Hindlimb muscle (tissue), 1 donor: Measurements from ENCODE around the gene CACNA1C. TPM values are rescaled to one million over a fixed set of nuclear protein-coding genes. Genes with fewer than 3 reads are reported as not detected.

Experiments
- DNase-seq: peaks from one replicate; pipeline ENCODE4 v3.0.0-alpha.2; 2013
- polyA plus RNA-seq: library from polyadenylated mRNA; unstranded; fragments of 120-200 nt; gene quantifications from one replicate; pipeline ENCODE4 v1.2.1, GENCODE V29; 2013; ENCODE audit not compliant: insufficient read length

CACNA1C gene
- polyA plus RNA-seq, 1 donor = 3.4 TPM

DNA sequence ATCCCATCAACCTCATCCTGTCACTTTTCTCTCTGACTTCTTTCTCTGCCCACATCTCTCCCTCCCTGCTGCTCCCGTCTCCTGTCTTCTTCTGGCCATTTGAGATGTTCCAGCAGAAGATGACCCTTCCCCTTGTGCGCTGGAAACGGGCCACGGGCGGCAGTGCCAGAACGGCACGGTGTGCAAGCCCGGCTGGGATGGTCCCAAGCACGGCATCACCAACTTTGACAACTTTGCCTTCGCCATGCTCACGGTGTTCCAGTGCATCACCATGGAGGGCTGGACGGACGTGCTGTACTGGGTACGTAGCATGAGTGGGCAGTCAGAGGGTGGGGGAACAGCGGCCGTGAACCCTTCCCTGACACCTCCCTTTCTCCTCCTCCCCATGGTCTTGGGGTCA lies 440.3 kb downstream of the CACNA1C start:
- no peak for DNase-seq

DNA sequence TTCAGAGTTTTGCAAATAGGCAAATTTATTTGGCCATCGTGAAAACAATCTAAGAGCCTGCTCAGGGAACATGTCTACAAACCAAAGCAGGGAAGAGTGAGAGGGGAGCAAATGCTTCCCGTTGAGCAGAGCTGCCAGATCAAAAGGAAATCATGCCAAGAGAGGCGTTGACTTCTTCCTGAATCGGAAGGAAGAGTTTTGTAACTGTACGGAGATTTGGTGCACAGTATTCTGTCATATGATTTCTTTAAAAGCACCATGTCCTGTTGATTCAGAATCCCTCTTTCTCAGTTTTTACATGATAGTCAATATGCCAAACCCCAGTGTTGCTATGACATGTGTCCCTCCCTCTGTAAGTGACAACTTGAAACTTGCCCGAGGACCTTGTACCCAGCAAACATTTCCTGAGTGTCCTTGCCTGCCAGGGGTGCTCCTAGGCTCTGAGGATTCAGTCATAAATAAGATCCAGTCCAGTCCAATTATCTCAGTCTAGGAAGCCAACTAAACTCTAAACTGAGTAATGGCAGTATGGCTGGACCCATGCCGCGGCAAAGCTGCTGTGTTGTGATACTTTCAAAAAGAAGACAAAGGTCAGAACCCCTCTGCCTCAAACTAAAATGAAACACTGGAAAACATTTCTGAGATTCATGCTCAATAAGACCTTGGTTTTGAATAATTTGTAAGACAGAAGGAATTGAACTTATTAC lies 441.9 kb downstream of the CACNA1C start:
- DNase-seq = peak; percentile 56

DNA sequence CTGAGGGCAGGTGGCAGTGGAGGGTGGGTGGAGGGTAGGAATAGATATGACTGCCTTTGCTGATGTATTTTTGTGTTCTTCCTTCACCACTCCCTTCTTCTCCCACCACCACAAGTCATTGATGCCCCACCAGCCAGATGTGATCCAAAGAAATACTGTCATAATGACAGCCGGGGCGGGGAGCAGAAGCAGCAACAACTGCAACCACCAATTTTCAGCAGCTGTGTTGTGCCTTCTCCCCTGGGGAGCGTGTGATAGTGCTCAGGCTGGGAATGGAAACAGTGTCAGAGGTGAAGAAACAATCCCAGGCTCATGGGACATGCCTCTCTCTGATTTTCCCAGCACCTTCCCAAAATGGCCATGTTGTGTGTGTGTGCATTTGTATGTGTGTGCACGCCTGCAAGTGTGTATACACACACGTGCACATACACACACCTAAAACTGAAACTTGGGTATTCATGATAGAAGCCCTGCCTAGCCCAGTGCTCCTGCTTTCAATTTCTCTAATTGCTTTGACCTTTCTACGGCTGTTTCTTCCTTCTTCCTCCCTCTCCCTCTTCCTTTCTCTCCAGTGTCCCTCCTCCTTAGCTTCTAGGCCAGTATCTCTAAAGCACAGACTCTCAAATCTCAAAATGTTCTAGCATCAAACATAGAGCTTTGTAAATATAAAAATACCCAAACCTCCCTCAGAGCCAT lies 442.8 kb downstream of the CACNA1C start:
- no peak for DNase-seq

DNA sequence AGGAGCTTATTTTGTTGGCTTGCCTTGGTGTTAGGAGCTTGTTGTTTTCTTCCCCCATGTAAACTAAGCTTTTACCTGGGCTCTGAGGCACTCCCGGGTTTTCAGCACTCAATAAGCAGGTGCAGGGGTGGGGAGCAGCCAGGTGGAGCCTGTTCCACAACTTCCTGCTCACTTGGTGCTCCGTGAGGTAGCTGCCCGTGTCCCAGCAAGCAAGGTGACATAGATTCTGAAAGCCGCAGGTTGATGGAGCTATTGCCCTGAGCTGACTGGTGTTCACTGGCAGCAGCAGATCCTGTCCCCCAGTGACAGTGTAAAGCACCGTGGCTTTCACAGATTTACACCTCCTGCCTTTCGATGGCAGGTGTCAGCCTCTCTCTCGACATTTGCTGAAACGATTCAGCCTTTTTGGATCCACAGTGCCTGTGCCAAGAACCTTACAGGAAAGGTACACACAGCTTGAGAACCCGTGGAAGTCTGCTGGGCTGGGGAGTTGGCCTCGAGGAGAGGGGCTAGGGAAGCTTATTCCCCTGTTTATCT lies 446.2 kb downstream of the CACNA1C start:
- DNase-seq = no peak

DNA sequence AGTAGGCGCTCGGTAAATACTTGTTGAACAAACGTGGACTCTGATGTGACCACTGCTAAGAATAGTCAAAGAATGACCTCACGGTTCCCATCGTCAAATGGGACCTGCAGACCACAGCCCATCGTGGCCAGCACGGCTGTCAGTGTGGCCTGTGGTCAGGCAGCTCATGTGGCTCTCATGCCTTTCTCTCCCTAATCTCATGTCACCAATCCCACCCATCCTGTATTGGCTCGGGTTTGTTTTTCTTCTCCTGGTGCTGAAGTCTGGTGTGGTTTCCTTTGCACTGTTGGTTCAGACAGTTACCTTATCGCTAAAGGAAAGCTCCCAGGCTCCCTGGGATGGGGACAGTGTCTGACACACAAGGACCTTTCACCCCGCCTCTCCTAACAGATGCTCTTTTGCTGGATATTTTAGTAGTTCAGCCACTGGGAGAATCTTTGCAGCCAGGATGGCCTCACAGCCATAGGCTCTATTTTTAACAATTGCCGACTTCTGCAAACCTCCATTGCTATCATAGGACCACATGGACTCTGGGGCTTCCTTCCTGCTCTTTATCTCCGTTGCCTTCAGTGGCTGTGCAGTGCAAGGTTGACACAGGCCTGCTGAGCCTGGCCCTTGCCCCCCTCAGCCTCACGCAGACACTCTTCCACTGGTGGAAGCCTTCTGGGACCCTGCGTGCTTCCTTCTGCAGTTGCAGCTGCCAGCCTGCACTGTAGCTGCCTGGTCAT lies 448.8 kb downstream of the CACNA1C start:
- DNase-seq = no peak

DNA sequence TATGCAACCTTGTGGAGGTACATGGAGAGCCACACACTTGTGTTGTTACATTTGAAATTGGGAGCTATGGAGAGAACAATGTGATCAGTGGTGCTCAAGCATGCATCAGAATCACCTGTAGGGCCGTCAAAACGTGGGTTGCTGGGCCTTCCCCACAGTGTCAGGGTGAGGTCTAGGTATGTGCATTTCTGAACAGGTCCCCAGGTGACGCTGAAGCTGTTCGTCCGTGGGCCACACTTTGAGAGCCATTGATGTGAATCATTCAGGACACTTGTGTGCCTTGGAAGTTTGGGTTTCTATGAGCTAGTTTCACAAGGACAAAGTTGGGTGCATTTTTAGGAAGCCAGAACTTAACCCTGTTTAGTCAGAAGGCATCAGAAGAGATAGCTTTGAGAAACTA lies 450.2 kb downstream of the CACNA1C start:
- no peak for DNase-seq

DNA sequence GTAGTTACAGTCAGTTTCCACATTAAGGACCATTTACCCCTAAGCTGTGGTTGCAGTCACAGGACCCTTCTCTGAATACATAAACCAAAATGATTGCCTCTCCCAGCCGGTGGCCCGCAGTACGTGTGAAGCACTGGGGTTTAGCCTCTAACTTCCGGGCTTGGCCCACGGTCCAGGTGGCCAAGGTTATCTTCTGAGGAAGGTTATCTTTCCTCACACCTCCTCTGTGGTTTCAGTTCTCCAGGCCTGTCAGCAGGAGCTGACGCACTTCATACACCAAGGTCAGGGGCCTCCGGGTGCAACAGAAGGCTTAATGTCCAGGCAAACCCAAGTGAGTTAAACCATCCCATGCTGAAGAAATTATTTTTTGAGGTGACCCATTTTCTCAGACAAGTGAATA lies 451.0 kb downstream of the CACNA1C start:
- no peak for DNase-seq

DNA sequence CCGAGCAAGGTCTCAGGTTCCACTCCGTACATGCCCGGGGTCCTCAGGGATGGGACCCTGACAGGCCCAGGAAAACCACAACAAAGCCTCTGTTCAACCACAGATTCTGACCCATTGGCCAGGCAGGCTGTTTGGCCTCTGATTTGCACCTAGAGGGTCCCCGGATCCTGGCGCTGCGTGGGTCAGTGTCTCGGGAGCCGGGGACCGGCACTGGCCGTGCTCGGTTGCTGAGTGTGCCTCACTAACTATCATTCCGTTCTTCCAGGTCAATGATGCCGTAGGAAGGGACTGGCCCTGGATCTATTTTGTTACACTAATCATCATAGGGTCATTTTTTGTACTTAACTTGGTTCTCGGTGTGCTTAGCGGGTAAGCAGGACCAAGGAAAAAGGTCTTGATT lies 451.8 kb downstream of the CACNA1C start:
- DNase-seq = no peak

DNA sequence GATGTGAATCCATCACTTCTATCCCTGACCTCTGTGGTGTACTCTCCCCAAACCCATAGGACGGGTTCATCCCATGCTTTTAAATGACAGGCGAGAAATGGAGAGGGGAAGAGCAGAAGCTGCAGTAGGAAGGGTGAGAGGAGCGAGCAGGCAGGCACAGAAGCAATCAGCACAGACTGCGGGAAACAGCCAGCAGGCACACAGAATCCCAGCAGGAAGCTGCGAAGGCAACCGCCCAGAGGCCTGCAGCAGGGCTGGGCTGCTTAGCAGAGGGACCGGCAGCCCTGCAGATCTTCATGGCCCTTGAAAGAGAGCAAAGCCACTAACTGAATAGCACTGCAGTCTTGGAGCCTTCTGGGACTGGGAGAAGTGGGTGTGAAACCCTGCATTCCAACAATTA lies 455.0 kb downstream of the CACNA1C start:
- DNase-seq = no peak

DNA sequence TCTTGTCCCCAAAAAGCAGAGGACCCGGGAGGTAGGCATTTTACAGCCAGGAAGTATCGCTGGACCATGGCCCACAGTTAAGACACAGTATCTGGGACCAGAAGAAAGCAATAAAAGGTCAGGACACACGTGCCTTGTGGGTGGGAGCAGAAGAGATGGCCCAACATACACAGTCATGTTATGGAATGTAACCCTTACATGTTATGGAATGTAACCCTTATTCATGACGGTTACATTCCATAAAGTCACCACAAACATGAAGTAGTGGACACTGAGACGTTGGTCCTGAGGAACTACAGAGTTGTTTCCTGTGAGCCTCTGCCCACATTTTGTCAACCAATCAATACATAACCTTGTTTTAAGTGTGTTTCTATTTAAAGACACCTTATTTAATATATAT lies 456.4 kb downstream of the CACNA1C start:
- DNase-seq = no peak

DNA sequence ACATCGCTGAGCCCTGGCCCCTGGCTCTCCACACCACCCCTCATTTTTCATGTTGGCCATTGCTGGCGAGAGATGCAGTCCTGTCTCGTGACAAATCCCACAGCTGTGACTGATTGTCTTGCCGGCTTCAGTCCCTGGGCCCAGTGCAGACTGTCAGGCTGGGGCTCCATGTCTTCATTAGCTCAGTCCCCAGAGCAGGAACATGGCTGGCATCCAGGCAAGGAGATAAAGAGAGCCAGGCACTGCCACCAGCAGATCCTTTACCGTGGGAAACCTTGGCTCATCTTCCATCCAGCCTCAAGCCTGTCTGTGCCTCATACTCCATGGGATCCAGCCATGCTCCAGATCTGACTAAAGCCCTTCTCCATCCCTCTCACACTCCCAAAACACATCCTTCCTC lies 457.3 kb downstream of the CACNA1C start:
- no peak for DNase-seq

DNA sequence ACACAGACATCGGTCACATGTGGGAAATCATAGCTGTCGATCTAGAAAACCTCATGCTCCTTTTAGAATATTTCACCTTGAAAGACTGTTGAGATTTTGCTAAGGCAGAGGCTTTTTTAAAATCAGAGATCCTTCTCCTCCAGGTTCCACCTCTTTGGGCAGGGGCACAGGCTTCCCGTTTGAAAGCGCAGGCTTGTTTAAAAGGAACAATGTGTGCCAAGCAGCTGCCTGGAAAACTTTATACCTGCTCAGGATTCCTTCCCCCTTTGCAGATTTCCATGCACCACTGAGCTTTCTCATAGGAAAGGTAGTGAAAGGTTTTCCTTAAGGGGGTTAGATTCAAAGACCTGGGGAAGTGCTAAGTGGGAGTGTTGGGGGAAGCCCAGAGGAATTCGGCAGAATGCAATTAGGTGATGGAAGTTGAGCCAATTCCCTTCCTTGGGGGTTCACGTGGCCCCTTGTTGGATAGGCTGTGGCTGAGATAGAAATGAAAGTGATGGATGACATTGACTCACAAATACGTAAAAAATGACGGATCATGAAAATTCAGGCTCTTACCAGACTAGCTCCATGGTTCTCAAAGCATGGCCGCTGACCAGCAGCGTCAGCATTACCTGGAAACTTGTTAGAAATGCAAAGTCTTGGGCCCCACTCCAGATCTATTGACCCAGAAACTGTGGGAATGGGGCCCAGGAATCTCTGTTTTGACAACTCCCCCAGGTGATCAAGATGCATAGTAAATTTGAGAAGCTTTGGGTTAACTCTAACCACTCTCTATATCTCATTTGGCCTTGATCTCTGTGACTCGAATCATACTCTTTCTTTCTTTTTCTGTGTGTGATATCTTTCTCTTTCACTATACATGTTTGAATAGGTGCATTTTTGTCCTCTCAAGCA lies 460.6 kb downstream of the CACNA1C start:
- no peak for DNase-seq

DNA sequence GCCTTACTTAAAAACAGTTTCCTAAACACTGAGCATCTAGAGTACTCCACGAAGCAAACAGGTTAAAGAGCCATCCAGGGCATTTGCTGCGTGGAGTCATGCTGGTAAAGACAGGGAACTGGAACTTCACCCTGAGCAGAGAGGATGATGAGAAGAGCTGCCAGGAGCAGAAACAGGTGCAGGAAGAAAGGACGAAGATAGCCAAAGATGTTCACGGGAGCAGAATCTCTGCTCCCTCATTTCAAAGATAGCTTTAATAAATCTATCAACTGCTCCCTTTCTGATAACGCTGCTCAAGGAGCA lies 461.2 kb downstream of the CACNA1C start:
- DNase-seq = no peak

DNA sequence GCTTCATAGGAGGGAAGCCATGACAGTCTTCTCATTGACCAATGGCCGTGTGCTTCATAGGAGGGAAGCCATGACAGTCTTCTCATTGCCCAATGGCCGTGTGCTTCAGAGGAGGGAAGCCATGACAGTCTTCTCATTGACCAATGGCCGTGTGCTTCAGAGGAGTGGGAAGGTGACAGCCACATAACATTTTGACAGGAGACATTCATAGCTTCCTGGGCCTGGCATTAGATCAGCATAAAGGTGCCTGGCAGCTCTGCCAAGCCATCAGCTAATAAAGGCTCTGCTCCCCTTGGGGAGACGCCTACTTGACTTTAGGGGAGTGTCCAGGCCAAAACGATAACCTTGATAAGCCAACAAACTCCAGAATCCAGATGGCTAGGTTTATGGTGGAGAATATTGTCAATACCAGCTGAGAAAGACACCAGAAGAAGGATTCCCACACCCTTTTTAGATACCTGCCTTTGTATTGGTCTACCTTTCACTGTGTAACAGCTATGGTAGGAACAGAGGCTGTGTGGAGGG lies 468.0 kb downstream of the CACNA1C start:
- no peak for DNase-seq

DNA sequence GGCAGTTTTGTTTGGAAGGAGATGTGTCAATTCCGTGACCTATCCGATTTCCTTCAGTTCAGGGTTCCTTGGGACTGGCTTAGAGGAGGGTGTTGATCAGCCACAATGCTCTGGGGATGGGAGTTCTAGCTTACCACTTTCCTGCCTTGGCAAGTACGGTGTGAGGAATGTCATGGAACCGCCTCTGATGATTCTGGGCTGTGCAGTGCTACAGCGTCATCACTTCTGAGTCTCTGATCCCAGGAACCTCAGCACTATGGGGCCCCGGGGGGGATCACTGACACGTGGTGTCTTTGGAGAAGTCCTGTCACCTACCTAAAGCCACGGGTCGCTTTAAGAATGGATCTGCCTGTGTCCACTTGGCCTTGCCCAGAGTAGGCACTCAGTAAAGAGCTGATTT lies 470.5 kb downstream of the CACNA1C start:
- DNase-seq = no peak

DNA sequence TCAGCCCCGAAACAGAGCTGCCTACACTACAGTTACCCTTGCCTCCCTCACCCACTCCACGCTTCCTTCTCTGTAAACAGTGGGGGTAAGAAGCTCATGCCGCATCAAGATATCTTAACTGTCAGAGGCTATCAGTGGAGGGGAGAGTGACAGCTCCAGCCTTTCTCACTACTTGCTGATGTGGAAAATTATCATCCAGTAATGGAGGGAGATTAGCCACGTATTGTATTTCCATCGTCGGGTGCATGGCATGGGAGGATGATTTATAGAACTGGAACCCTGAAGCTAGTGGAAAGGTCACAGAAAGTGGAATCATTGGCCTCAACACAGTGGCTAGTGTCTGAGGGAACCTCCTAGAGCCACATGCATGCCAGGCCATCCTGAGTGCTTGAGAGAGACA lies 471.1 kb downstream of the CACNA1C start:
- DNase-seq = no peak

DNA sequence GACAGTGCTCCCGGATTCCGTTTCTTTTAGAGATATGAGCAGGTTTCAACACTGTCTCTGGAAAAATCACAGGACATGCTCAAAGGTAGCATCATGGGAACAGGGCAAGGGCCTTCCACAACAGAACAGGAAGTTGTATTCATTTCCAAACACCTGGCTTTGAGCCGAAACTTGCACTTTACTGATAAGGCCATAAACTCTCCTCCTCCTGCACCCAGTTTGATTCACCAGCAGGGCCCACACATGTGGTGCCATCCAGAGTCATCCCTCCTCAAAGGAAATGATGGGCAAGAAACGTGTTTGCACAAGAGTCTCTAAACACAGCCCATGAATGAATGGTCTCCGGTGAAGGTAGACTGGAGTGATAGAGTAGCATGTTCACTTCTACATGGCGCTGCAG lies 473.6 kb downstream of the CACNA1C start:
- DNase-seq = no peak

DNA sequence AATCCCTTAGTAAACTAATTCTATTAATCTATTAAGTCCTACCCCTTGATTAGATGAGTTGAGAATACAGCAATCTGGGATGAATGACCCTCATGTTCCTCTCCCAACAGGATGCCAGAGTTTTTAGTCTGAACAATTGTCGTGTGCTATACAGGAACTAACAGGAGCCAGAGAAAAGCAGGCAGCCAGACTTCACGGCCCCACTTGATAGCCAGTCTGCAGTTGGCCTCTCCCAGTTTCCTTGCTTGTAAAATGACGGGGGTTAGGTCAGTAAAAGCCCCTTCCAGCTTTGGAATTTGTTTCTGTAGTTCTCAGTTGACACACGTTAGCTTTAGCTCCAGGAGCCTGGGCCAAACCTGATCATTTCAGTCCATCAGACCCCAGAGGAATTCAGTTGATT lies 475.2 kb downstream of the CACNA1C start:
- DNase-seq = no peak

DNA sequence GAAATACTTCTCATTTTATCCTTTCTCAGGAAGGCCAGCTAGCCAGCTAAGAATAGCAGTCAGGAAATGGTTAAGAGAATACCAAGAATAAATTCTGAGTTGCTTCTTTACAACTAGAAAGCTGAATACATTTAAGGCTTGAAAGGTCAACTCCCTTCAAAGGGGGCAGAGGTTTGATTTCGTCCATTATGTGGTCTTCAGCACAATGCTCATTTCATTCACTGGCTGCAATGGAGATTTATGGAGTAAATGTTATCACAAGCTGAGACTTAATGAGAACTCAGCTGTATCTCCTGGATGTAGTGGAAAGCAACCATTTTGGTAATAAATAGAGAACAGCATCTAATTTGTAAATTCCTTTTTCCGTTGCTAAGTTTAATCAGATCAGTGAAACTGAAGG lies 477.0 kb downstream of the CACNA1C start:
- no peak for DNase-seq

DNA sequence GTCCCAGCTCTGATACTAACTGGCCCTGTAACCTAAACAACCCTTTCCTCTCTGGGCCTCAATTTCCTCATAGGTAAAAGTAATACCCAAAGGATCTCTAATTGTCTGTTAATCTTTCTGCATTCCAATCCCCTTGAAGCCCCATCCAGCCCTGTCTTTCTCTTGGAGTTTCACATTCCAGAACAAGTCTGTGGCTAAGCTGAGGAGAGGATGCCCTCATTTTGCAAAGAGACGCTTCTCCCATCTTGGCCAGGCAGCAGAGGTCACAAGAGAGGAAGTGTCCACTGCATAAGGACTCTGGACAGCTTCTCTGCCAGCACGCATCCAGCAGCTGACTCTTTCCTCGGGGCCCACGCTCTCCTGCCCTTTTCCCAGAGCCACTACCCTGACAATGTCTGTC lies 478.6 kb downstream of the CACNA1C start:
- DNase-seq = no peak

DNA sequence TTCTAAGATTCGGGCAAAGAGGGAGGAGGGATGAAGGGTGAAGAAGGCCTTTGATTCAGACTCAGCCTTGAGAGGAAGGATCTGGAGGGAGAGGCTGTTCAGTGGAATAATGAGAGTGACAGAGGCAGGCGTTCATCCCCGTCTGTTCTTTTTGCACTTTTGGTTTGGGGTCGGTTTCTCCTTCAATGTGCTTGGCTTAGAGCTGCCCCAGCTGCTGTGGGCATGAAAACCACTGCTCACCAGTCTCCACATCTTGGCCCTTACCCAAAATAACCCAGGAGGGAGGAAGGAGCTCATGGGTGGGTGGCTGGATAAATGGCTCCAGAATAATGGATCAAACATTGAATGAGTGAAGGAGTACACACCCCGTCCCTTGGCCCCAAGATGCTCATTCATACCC lies 480.2 kb downstream of the CACNA1C start:
- no peak for DNase-seq

DNA sequence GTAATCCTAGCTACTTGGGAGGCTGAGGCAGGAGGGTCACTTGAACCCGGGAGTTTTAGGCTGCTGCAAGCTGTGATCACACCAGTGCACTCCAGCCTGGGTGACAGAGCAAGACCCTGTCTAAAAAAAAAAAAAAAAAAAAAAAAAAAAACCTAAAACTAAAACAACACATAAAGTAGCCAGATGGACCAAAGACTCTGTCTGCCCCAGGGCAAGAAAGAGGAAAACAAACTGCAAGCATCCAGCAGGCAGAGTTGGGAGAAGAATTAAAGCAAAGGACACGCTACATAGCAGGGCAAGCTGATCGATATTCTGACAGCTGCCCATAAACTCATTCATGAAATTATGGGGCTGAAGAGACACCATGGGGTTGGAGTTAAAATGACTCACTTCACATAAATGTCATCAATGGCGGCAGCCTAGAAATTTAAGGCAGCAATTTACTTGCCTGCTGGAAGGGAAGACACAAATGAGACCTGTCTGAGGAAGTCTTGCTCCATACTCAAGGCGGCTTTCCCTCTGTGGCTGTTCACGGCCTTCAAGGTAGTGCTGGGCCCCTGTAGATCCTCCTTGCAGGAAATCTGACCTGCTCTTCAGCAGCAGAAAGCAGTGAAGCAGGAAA lies 482.9 kb downstream of the CACNA1C start:
- no peak for DNase-seq
